PC-9 (cell line): ENCODE results near the gene TRMT2B.

ENCODE experiments used
- CTCF ChIP-seq: fragments of 200-600 bp; sonication (generic); conservative IDR thresholded peaks from 2 replicates; pipeline ENCODE4 v1.6.1; 2017; ENCODE audit warnings: mixed run types, antibody characterized with exemption, mild to moderate bottlenecking, moderate library complexity
- EZH2 ChIP-seq: fragments of 200-600 bp; sonication (generic); IDR thresholded peaks from 2 replicates; pipeline ENCODE4 v1.8.0; 2017; ENCODE audit warnings: antibody characterized with exemption, low read depth

- TF ChIP-seq CTCF (no peak), EZH2 (no peak)
These were observed 760 bp downstream of the TRMT2B start for GRCh38 chrX:101051153-101051548.
